Coronary artery (tissue), 2 donors: ENCODE data around the gene MTNR1A.

Source experiments
- DNase-seq: peaks from one replicate; pipeline ENCODE4 v3.0.0-alpha.2; 2017; ENCODE audit warnings: low spot score
- H3K27ac ChIP-seq, 2 donors: fragments of 200-600 bp; sonication (generic); one replicate each; pipeline ENCODE4 v1.5.1; 2016 to 2019
- H3K4me3 ChIP-seq: fragments of 200-600 bp; sonication (generic); 2 replicates; pipeline ENCODE4 v1.5.1; 2016; ENCODE audit warnings: mild to moderate bottlenecking, moderate library complexity
- TF ChIP-seq, protein P1 (sequence below): fragments of 200-600 bp; sonication (generic); IDR thresholded peaks from one replicate; pipeline ENCODE4 v1.5.1; 2019; ENCODE audit warnings: antibody characterized with exemption

MTNR1A gene

DNA sequence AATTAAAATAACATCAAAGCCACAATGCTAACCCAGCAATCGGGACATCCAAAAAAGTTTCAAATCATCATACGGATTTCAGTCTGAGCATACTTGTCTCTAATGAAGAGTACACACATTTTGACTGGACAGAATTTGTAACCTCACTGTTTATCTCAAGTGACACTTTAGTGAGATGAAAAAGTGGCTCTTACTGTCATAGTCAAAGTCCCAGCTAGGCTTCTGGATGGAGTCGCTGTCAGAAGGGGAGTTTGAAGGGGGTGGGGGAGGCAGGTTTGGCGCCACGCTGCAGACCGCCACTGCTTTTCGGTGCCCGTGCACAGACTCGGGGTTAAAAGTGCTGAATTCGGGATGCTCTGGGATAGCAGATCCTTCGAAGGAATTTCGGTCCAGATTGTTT lies 41.0 kb upstream of the MTNR1A start:
- Histone ChIP-seq H3K4me3 (no peak overlapping the region), H3K27ac (no peak overlapping the region)
- TF ChIP-seq, protein P1, sequence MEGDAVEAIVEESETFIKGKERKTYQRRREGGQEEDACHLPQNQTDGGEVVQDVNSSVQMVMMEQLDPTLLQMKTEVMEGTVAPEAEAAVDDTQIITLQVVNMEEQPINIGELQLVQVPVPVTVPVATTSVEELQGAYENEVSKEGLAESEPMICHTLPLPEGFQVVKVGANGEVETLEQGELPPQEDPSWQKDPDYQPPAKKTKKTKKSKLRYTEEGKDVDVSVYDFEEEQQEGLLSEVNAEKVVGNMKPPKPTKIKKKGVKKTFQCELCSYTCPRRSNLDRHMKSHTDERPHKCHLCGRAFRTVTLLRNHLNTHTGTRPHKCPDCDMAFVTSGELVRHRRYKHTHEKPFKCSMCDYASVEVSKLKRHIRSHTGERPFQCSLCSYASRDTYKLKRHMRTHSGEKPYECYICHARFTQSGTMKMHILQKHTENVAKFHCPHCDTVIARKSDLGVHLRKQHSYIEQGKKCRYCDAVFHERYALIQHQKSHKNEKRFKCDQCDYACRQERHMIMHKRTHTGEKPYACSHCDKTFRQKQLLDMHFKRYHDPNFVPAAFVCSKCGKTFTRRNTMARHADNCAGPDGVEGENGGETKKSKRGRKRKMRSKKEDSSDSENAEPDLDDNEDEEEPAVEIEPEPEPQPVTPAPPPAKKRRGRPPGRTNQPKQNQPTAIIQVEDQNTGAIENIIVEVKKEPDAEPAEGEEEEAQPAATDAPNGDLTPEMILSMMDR, result no peak
- no peak for DNase-seq

DNA sequence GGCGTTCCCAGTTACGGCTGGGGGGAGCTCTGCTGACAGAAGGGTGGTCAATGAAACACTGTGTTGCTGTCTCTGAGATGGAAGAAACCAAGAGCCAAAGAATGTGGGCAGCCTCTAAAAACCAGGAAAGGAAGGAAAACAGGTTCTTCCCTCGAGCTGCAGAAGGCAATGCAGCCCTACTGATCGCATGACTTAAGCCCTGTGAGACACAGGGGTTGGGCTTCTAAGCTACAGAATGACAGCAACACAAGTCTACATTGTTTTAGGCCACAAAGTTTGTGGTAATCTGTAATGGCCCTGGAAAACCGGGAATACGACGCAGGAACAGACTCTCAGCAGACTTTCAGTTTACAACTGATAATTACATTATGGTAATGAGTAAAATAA lies 38.2 kb upstream of the MTNR1A start:
- TF ChIP-seq, protein P1, result no peak
- H3K4me3 ChIP-seq, result no peak overlapping the region
- no peak for DNase-seq
- no peak overlapping the region for H3K27ac ChIP-seq

DNA sequence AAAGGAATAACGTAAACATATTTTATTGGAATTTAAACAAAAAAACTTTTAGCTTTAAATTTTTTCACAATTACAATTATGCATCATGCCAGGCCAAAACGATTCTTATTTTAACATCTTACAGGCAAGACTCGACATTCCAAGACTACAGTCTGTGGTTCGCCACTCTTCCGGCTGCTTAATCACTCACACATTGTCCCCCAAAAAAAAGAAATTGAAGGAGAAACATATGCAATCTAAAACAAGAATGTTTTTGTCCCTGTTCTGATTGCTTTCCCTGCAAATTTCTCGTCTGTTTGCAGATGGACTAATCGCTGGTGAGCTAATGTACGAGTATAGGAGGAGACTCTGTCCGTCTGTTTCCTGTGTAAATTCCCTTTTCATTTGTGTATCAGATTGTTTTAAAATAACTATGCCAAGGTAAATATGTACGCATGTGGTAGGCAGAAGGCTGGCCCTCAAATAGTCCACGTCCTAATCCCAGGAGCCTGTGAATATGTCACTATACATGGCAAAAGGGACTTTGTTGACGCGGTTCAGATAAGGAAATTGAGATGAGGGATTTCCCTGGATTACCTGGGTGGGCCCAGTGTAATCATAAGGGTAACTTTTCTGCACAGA lies 37.7 kb upstream of the MTNR1A start:
- no peak for DNase-seq

DNA sequence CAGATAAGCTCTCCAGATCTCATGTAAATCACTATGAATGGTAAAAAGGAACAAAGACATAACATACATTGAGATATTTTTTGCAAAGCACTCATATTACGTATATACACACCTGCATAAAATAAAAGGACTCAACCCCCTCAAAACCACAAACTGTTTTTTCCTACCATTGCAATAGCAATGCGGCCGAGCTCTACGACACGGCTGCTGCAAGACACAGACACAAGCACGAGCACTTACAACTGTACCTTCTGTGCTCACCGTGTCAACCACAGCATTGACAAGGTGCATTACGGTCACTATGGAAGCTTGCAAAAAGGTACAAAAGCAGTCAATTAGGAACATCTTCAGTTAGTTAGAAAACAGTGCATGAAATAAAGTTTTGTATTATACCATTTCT lies 37.1 kb upstream of the MTNR1A start:
- TF ChIP-seq, protein P1, result no peak
- no peak for DNase-seq
- Histone ChIP-seq H3K27ac (no peak overlapping the region), H3K4me3 (no peak overlapping the region)

More for the DNA sequence above, 37.7 kb upstream of the MTNR1A start:
- H3K27ac ChIP-seq, result no peak overlapping the region
- TF ChIP-seq, protein P1, result no peak
- H3K4me3 ChIP-seq, result no peak overlapping the region

DNA sequence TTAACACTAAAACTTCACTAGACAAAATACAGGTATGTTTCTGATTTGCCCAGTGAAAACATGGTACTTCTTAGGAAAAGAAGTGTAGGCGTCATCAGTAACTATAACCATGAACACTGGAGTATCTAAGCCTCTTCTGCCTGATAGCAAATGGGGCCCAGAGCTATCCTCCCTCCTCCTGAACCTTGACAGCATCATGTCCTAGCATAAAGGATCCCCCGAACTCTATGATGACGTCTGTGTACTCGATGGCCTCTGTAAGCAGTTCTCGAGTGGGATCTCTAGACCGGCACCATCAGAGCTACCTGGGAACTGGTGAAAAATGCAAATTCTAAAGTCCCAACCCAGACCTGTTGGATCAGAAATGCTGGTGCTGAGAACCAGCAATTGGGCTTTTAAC lies 36.3 kb upstream of the MTNR1A start:
- TF ChIP-seq, protein P1, result no peak
- no peak for DNase-seq
- H3K4me3 ChIP-seq, result no peak overlapping the region
- H3K27ac ChIP-seq, result no peak overlapping the region

DNA sequence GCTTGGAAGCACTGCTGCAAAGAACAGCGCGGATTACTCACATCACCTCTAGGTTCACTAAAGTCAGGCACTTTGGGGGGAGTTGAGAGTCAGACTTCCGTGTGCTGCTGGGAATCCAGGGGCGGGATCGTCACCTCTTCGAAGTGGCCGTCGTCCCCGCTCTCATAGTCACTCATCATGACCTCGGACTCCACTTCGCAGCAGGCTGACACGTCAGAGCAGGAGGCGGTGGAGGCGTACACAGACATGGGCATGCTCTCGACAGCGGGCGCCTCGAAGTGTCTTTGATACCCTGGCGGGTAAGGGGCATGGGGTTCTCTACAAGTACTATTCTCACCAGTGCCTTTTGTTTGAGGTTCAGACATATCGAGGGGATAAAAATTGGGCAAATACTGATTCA lies 33.1 kb upstream of the MTNR1A start:
- TF ChIP-seq, protein P1, result no peak
- Histone ChIP-seq H3K27ac (no peak overlapping the region), H3K4me3 (no peak overlapping the region)
- no peak for DNase-seq

DNA sequence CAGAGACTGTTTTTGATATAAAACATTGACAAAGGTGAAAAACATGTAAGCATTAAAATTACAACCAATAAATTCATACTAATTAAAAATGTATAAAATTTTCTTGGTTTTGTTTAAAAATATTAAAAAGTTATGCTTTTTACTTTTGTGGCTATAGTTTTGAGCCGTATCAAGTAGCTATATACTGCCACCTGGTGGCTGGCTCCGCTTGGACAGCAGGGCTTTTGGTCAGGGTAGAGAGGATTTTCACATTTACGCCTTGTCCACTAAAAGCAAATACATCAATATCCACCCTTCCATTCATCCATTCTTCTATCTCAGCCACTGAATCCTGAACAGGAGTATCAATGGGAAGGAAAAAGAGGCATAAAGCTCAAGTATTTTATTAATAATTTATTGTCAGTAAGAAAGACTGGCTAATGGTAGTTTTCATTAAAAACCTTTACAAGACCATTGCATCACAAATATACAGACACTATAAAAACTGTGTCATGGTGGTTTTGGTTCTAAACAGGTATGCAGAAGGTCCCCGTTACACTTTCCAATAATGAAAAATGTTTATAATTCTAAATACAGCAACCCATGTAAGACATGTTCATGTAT lies 32.1 kb upstream of the MTNR1A start:
- TF ChIP-seq, protein P1, result peak; percentile 89
- Histone ChIP-seq H3K4me3 (no peak overlapping the region), H3K27ac (no peak overlapping the region)
- DNase-seq, result no peak
